Hindlimb muscle (tissue), 1 donor: Measurements from ENCODE around the gene RUFY3. TPM values are rescaled to one million over a fixed set of nuclear protein-coding genes. Genes with fewer than 3 reads are reported as not detected.

Source experiments
- DNase-seq: peaks from one replicate; pipeline ENCODE4 v3.0.0-alpha.2; 2013
- polyA plus RNA-seq: library from polyadenylated mRNA; unstranded; fragments of 120-200 nt; gene quantifications from one replicate; pipeline ENCODE4 v1.2.1, GENCODE V29; 2013; ENCODE audit not compliant: insufficient read length

RUFY3 gene
- polyA plus RNA-seq, 1 donor: 85.5 TPM

DNA sequence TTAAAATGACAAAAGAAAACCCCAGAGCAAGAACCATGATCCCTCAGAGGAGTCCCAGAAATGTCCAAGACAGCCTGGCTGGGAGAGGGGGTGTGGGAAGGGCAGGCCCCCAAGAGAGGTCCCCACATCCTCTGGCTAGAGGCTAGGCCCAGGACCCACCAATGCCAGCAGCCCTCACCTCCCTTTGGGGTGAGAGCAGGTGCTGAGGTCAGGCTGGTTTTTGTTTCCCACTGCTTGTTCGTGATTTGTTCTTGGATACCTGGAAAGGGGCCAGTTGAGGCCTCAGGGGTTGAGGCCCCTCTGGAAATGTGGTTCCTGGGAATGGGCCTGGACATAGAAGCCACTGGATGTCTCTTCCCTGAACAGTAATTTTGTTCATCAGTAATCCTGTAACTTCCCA lies 120.2 kb downstream of the RUFY3 start:
- no peak for DNase-seq

DNA sequence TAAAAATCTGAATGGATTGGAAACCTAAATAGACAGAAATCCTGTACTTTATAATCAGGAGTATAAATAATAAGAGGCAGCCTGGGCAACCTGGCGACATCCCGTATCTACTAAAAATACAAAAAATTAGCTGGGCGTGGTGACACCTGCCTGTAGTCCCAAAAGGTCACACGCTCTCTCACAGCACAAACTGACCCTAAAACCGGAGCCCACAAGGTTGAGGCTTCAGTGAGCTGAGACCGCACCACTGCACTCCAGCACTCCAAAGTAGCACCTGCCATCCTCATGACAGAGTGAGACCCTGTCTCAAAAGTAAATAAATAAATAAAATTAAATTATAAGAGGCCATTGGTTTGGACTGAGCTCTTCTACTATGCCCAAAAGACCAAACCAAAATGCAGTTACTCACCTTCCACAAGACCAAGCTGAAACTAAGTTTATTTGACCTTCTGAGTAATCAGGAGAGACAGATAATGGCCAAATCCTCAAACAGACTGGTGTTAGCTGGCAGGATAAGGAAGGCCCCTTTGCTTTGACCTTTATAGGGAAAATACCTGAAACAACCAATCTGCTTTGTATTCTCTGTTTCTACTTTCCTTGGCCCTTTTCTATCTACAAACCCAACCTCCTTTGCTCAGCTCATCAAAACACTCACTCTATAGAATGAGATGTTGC lies 121.1 kb downstream of the RUFY3 start:
- DNase-seq: no peak

GRCh38 chr4:70844180-70844579 lies 122.4 kb downstream of the RUFY3 start:
- DNase-seq: no peak

GRCh38 chr4:70849291-70849690 lies 127.5 kb downstream of the RUFY3 start:
- no peak for DNase-seq

GRCh38 chr4:70855464-70855863 lies 133.7 kb downstream of the RUFY3 start:
- no peak for DNase-seq

Other genes starting within 250 kb of the RUFY3 start
- gene MUC7, start 249.8 kb upstream of the RUFY3 start, polyA plus RNA-seq: not detected
- gene AMTN, start 203.4 kb upstream of the RUFY3 start, polyA plus RNA-seq: not detected
- gene AMBN, start 129.7 kb upstream of the RUFY3 start, polyA plus RNA-seq: not detected
- gene ENAM, start 93.2 kb upstream of the RUFY3 start, polyA plus RNA-seq: 2.9 TPM
- 0.93 TPM for gene JCHAIN, start 55.5 kb upstream of the RUFY3 start, polyA plus RNA-seq
- gene UTP3, start 33.4 kb upstream of the RUFY3 start, polyA plus RNA-seq: 21.2 TPM
- gene GRSF1, start 117.9 kb downstream of the RUFY3 start, polyA plus RNA-seq: 145 TPM
- gene MOB1B, start 180.4 kb downstream of the RUFY3 start, polyA plus RNA-seq: 27.4 TPM